HepG2 (cell line): ENCODE data around the gene LGI2. TPM values are rescaled to one million over a fixed set of nuclear protein-coding genes. Genes with fewer than 3 reads are reported as not detected.

Experiments used
- HIVEP1 ChIP-seq: sonication (generic); formaldehyde crosslinking; IDR thresholded peaks from 2 replicates; pipeline ENCODE4 v1.4.0; 2020; ENCODE audit warnings: mild to moderate bottlenecking, missing genetic modification reagents
- HNF4A ChIP-seq: sonication (generic); formaldehyde crosslinking; IDR thresholded peaks from 2 replicates; pipeline ENCODE4 v1.4.0; 2020; ENCODE audit warnings: missing genetic modification reagents
- MAFG ChIP-seq: sonication (generic); formaldehyde crosslinking; IDR thresholded peaks from 2 replicates; pipeline ENCODE4 v1.5.1; 2020; ENCODE audit warnings: mild to moderate bottlenecking, missing genetic modification reagents
- SAFB2 ChIP-seq: sonication (generic); formaldehyde crosslinking; IDR thresholded peaks from 2 replicates; pipeline ENCODE4 v1.5.1; 2020; ENCODE audit warnings: missing genetic modification reagents, low read depth, mild to moderate bottlenecking, borderline replicate concordance
- SNAI1 ChIP-seq: sonication (generic); formaldehyde crosslinking; IDR thresholded peaks from 2 replicates; pipeline ENCODE4 v1.5.0; 2020; ENCODE audit warnings: mild to moderate bottlenecking, missing genetic modification reagents, borderline replicate concordance
- ZBTB42 ChIP-seq: sonication (generic); formaldehyde crosslinking; IDR thresholded peaks from 2 replicates; pipeline ENCODE4 v1.5.0; 2020; ENCODE audit warnings: mild to moderate bottlenecking, missing genetic modification reagents
- ZFX ChIP-seq: sonication (generic); formaldehyde crosslinking; IDR thresholded peaks from 2 replicates; pipeline ENCODE4 v1.4.0; 2020; ENCODE audit warnings: mild to moderate bottlenecking, low read depth, missing genetic modification reagents, moderate library complexity
- ZNF589 ChIP-seq: sonication (generic); formaldehyde crosslinking; conservative IDR thresholded peaks from 2 replicates; pipeline ENCODE4 v1.8.0; 2022; ENCODE audit warnings: mild to moderate bottlenecking, moderate library complexity, missing genetic modification reagents
- polyA plus RNA-seq, 8 experiments: library from polyadenylated mRNA; depleted of rRNA in 3 of 8; stranded (reverse) in 7 of 8; unstranded in 1 of 8; fragments of >200 nt; fragmentation: Illumina TruSeq in 4 of 8; extraction: Trizol in 4 of 8; gene quantifications; 2 replicates each; pipeline versions ENCODE4 v1.2.1 to v1.2.3, GENCODE V29; 2011 to 2016; ENCODE audit warnings: low read depth in 4 of 8, missing spikeins in 1 of 8, mixed read lengths in 1 of 8; ENCODE audit not compliant: insufficient read depth in 1 of 8
- total RNA-seq, 5 experiments: library from RNA; depleted of rRNA; stranded (reverse); fragments of >200 nt; fragmentation: Illumina TruSeq; extraction: Trizol; gene quantifications; 2 replicates each; pipeline ENCODE4 v1.2.3, GENCODE V29; 2016; ENCODE audit warnings: low read depth in 1 of 5
- TF ChIP-seq, protein P1 (sequence below): sonication (generic); formaldehyde crosslinking; IDR thresholded peaks from 2 replicates; pipeline ENCODE4 v1.4.0; 2020; ENCODE audit warnings: missing genetic modification reagents
- TF ChIP-seq, protein P2 (sequence below): sonication (generic); formaldehyde crosslinking; IDR thresholded peaks from 2 replicates; pipeline ENCODE4 v1.4.0; 2020; ENCODE audit warnings: missing genetic modification reagents, low read depth, mild to moderate bottlenecking, borderline replicate concordance
- TF ChIP-seq, protein P3 (sequence below): sonication (generic); formaldehyde crosslinking; IDR thresholded peaks from 2 replicates; pipeline ENCODE4 v1.4.0; 2020; ENCODE audit warnings: missing genetic modification reagents

Gene LGI2
- total and polyA plus RNA-seq, 2 of the 13 experiments (the other 11 are each of a cell fraction or from before 2014, with no cell fraction given): not detected

DNA sequence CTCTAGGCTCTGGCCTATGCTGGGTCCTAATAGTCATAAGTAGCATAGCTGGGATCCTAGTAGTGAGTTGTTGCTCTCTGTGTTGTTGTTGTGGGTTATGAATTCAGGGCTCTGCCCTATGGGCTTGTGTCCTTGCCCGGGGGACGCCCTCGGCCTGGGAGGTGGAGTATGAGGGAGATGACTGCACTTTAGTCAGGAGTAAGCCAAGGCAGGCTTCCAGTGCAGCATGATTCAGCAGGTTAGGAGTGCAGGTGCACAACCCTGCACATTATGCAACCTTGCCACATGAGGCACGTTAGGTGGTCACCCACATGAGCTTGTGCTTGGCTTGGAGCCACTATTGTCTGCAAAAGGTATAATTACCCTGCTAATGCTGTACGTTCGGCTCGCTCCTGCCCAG lies 59.6 kb downstream of the LGI2 start (continued):
- TF ChIP-seq, protein P1, sequence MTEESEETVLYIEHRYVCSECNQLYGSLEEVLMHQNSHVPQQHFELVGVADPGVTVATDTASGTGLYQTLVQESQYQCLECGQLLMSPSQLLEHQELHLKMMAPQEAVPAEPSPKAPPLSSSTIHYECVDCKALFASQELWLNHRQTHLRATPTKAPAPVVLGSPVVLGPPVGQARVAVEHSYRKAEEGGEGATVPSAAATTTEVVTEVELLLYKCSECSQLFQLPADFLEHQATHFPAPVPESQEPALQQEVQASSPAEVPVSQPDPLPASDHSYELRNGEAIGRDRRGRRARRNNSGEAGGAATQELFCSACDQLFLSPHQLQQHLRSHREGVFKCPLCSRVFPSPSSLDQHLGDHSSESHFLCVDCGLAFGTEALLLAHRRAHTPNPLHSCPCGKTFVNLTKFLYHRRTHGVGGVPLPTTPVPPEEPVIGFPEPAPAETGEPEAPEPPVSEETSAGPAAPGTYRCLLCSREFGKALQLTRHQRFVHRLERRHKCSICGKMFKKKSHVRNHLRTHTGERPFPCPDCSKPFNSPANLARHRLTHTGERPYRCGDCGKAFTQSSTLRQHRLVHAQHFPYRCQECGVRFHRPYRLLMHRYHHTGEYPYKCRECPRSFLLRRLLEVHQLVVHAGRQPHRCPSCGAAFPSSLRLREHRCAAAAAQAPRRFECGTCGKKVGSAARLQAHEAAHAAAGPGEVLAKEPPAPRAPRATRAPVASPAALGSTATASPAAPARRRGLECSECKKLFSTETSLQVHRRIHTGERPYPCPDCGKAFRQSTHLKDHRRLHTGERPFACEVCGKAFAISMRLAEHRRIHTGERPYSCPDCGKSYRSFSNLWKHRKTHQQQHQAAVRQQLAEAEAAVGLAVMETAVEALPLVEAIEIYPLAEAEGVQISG (CRISPR knock-in tag): no peak
- TF ChIP-seq ZFX (CRISPR knock-in tag) (no peak), ZBTB42 (CRISPR knock-in tag) (no peak), SAFB2 (CRISPR knock-in tag) (no peak), ZNF589 (CRISPR knock-in tag) (no peak), MAFG (CRISPR knock-in tag) (0 out of 2 replicates have a peak, but pooled peaks have one; percentile 41), HIVEP1 (CRISPR knock-in tag) (no peak), SNAI1 (CRISPR knock-in tag) (no peak), HNF4A (0 out of 2 replicates have a peak, but pooled peaks have one; percentile 19)
- TF ChIP-seq, protein P2, sequence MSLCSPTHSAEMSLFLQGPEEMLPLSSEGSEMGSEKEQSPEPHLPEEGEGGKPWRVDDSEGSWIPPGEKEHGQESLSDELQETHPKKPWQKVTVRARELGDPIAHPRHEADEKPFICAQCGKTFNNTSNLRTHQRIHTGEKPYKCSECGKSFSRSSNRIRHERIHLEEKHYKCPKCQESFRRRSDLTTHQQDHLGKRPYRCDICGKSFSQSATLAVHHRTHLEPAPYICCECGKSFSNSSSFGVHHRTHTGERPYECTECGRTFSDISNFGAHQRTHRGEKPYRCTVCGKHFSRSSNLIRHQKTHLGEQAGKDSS (CRISPR knock-in tag): no peak
- TF ChIP-seq, protein P3, sequence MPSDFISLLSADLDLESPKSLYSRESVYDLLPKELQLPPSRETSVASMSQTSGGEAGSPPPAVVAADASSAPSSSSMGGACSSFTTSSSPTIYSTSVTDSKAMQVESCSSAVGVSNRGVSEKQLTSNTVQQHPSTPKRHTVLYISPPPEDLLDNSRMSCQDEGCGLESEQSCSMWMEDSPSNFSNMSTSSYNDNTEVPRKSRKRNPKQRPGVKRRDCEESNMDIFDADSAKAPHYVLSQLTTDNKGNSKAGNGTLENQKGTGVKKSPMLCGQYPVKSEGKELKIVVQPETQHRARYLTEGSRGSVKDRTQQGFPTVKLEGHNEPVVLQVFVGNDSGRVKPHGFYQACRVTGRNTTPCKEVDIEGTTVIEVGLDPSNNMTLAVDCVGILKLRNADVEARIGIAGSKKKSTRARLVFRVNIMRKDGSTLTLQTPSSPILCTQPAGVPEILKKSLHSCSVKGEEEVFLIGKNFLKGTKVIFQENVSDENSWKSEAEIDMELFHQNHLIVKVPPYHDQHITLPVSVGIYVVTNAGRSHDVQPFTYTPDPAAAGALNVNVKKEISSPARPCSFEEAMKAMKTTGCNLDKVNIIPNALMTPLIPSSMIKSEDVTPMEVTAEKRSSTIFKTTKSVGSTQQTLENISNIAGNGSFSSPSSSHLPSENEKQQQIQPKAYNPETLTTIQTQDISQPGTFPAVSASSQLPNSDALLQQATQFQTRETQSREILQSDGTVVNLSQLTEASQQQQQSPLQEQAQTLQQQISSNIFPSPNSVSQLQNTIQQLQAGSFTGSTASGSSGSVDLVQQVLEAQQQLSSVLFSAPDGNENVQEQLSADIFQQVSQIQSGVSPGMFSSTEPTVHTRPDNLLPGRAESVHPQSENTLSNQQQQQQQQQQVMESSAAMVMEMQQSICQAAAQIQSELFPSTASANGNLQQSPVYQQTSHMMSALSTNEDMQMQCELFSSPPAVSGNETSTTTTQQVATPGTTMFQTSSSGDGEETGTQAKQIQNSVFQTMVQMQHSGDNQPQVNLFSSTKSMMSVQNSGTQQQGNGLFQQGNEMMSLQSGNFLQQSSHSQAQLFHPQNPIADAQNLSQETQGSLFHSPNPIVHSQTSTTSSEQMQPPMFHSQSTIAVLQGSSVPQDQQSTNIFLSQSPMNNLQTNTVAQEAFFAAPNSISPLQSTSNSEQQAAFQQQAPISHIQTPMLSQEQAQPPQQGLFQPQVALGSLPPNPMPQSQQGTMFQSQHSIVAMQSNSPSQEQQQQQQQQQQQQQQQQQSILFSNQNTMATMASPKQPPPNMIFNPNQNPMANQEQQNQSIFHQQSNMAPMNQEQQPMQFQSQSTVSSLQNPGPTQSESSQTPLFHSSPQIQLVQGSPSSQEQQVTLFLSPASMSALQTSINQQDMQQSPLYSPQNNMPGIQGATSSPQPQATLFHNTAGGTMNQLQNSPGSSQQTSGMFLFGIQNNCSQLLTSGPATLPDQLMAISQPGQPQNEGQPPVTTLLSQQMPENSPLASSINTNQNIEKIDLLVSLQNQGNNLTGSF (CRISPR knock-in tag): no peak
